Measurements from ENCODE around the gene CCAR1.
"Not testable (repeated sequence)": the region's sequence is repeated elsewhere in the genome, so short reads cannot be mapped to it uniquely, and the experiment has no call there.

Gene CCAR1

DNA sequence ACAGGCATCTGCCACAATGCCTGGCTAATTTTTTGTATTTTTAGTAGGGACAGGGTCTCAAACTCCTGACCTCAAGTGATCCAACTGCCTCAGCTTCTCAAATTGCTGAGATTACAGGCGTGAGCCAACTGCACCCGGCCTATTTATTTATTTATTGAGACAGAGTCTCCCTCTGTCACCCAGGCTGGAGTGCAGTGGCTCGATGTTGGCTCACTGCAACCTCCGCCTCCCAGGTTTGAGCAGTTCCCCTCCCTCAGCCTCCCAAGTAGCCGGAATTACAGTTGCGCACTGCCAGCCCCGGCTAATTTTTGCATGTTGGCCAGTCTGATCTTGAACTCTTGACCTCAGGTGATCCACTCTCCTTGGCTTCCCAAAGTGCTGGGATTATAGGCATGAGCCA lies 46.4 kb downstream of the CCAR1 start:
- DNase-seq: not testable (repeated sequence)

DNA sequence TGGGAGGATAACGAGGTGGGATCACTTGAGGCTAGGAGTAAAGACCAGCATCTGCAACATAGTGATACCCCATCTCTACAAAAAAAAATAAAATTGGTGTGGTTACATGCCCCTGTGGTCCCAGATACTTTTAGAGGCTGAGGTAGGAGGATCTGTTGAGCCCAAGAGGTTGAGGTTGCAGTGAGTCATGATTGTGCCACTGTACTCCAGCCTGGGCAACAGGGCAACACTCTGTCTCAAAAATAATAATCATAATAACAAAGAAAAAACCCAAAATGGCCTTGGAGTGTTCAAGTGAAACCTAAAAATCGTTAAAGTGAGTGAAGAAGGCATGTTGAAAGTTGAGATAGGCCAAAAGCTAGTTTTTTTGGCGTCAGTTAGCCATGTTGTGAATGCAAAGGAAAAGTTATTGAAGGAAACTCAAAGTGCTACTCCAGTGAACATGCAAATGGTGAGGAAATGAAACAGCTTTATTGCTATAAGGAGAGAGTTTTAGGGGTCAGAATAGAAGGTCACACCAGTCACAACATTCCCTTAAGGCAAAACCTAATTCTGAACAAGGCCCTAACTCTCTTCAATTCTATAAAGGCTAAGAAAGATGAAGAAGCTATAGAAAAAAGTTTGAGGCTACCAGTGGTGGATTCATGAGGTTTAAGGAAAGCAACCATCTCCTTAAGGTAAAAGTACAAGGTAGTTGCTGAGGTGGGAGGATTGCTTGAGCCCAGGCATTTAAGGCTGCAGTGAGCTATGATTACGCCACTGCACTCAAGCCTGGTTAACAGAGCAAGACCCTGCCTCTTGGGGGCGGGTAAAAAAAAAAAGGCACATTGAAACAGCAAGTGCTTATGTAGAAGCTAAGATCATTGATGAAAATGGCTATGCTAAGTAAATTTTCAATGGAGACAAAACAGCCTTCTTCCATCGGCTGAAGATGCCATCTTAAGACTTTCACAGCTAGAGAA lies 60.9 kb downstream of the CCAR1 start:
- DNase-seq: no peak

GRCh38 chr10:68784476-68784875 lies 63.4 kb downstream of the CCAR1 start:
- DNase-seq: no peak

- DNase-seq: no peak
Measured at GRCh38 chr10:68787813-68788212, 66.8 kb downstream of the CCAR1 start.

GRCh38 chr10:68790476-68790875 lies 69.4 kb downstream of the CCAR1 start:
- DNase-seq: no peak

- DNase-seq: no peak
Measured at GRCh38 chr10:68792115-68792514, 71.1 kb downstream of the CCAR1 start.

DNA sequence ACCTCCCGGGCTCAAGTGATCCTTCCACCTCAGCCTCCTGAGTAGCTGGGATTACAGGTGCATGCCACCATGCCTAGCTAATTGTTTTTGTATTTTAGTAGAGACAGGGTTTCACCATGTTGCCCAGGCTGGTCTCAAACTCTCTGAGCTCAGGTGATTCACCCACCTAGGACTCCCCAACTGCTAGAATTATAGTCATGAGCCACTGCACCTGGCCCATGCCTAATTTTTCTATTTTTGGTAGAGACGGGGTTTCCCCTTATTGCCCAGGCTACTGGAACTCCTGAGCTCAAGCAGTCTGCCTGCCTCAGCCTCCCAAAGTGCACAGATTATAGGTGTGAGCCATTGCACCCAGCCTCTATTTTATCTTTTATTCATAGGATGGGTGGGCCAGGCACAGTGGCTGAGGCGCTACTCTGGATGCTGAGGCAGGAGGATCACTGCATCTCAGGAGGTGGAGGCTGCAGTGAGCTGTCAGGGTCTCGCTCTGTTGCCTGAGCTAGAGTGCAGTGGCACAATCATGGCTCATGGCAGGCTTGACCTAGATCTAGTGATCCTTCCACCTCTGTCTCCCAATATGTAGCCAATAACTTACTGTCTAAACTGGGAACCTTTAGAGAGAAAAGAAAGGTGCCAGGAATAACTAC lies 75.0 kb downstream of the CCAR1 start:
- DNase-seq: no peak

GRCh38 chr10:68796605-68797004 lies 75.6 kb downstream of the CCAR1 start:
- DNase-seq: no peak

GRCh38 chr10:68800211-68800610 lies 79.2 kb downstream of the CCAR1 start:
- DNase-seq: no peak

- DNase-seq: no peak
Measured at GRCh38 chr10:68804692-68805091, 83.7 kb downstream of the CCAR1 start.

DNA sequence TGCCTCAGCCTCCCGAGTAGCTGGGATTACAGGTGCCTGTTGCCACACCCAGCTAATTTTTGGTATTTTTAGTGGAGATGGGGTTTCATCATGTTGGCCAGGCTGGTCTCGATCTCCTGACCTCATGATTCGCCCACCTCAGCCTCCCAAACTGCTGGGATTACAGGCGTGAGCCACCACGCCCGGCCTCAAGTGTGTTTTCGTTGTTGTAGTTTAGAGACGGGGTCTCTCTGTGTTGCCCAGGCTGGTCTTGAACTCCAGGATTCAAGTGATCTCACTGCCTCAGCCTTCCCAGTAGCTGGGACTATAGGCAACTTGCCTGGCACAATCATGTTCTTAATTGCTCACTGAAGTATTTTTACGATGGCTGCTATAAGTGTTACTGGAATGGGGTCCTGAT lies 89.8 kb downstream of the CCAR1 start:
- DNase-seq: not testable (repeated sequence)

DNA sequence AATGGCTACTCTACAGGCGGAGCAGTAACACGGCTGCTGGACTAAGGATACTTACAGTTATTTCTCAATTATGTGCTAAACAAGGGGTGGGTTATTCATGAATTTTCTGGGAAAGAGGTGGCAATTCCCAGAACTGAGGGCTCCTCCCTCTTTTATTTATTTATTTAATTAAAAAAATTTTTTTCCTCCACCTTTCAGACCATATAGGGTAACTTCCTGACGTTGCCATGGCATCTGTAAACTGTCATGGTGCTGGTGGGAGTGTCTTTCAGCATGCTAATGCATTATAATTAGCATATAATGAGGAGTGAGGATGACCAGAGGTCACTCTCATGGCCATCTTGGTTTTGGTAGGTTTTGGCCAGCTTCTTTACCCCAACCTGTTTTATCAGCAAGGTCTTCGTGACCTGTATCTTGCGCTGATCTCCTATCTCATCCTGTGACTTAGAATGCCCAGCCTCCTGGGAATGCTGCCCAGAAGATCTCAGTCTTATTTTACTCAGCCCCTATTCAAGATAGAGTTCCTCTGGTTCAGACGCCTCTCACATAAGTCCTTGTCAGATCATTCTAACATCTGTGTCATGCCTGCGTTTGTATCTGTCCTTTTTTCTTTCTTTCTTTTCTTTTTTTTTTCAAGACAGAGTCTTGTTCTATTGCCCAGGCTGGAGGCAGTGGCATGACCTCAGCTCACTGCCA lies 90.4 kb downstream of the CCAR1 start:
- no peak for DNase-seq

GRCh38 chr10:68812420-68812819 lies 91.4 kb downstream of the CCAR1 start:
- no peak for DNase-seq

DNA sequence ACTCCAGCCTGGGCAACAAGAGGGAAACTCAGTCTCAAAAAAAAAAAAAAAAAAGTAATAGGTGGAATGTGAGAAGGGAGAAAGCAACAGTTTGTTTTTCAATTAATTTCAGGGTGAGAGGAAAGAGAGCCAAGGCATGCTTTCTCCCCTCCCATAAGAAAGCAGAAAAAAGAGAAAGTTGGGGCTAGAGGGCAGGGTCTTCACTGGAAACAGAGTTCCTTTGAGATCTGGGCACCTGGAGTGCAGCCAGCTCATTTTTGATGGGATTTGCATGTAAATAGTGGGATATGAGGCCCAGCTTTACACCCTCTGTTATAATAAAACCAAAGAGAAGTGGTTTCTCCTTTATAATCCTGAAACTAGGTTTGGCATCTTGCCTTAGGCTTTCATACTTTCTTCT lies 92.5 kb downstream of the CCAR1 start:
- no peak for DNase-seq

GRCh38 chr10:68816796-68817412 lies 95.9 kb downstream of the CCAR1 start:
- no peak for DNase-seq

DNA sequence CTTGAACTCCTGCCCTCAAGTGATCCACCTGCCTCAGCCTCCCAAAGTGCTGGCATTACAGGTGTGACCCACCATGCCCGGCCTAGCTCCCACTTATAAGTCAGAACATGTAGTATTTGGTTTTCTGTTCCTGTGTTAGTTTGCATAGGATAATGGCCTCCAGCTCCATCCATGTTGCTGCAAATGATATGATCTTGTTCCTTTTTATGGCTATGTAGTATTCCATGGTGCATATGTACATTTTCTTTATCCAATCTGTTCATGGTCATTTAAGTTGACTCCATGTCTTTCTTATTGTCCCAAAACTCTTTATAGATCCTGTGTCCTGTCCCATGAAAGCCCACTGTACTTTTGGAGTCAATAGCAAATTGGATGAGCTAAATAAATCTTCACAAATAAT lies 99.3 kb downstream of the CCAR1 start:
- not testable (repeated sequence) for DNase-seq

DNA sequence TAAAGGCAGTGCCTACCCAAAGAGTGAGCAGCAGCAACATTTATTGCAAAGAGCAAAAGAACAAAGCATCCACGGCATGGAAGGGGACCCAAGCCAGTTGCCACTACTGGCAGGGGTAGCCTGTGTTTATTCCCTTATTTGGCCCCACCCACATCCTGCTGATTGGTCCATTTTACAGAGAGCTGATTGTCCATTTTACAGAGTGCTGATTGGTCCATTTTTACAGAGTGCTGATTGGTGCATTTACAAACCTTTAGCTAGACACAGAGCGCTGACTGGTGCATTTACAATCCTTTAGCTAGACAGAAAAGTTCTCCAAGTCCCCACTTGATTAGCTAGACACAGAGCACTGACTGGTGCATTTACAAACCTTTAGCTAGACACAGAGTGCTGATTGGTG lies 101.6 kb downstream of the CCAR1 start:
- not testable (repeated sequence) for DNase-seq

- DNase-seq: peak in 1 of 2 donors; percentile 48
Measured at GRCh38 chr10:68826764-68827591, 105.9 kb downstream of the CCAR1 start, which contains the start of gene STOX1. Gene STOX1, plus strand, starts transcription at chr10:68827531. Its CDS starts 93 bp downstream, at chr10:68827624.

DNA sequence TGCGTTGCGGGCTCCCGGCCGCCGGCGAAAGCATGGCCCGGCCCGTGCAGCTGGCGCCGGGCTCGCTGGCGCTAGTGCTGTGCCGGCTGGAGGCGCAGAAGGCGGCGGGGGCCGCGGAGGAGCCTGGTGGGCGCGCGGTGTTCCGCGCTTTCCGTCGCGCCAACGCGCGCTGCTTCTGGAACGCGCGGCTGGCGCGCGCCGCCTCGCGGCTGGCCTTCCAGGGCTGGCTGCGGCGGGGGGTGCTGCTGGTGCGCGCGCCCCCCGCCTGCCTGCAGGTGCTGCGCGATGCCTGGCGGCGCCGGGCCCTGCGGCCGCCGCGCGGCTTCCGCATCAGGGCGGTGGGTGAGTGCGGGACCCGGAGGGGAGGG lies 106.5 kb downstream of the CCAR1 start:
- DNase-seq: not testable (repeated sequence)

GRCh38 chr10:68828083-68828601 lies 107.1 kb downstream of the CCAR1 start:
- not testable (repeated sequence) for DNase-seq

DNA sequence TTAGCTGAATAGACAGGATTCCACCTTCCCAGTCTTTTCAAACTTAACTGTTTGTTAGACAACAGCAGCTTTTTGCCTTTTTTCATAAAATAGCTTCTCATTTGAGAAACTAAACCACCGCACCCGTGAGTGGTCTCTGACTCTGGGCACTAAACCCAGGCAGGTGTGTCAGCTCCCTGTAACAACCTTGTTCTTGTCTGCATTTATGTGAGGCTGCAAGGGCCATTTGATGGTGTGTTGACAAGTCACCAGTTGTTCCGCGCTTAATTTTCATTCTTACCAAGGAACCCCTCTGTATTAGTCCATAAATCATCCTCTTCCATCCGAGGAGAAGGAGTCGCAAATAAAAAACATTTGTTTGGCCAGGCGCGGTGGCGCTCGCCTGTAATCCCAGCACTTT lies 107.8 kb downstream of the CCAR1 start:
- DNase-seq: no peak

- no peak for DNase-seq
Measured at GRCh38 chr10:68829521-68829920, 108.5 kb downstream of the CCAR1 start.

Measured in bone marrow (tissue), 2 donors.